HG03025 (cell line): ENCODE data around the gene HMCN1.

Experiments used
- ATAC-seq: cut with Tn5 transposase; IDR thresholded peaks from one replicate; pipeline ENCODE4 v1.9.1; 2021; ENCODE audit warnings: mild to moderate bottlenecking, moderate library complexity; ENCODE audit not compliant: unreplicated experiment, low FRiP score

HMCN1 gene

DNA sequence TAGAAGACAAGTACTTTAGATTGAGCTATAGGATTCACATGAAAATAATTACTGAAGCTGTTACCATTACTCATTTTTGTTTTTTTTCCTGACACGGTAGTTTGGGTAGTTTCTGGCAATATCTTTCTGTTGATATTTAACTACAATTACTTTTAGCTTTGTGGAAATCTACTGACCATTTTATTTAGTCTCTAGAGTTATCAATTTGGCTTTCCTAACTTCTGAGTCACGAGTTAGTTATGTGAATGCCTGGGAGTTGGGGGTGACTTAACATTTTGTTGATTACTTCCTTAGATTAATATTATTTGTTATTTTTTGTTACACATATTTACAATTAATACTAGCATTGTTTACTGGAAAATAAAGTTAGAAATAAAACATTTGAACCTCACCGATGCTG lies 160.6 kb downstream of the HMCN1 start:
- no peak for ATAC-seq

- no peak for ATAC-seq
These were observed 161.2 kb downstream of the HMCN1 start for GRCh38 chr1:185895208-185895900.

GRCh38 chr1:185896863-185897262 lies 162.7 kb downstream of the HMCN1 start:
- ATAC-seq: no peak

- no peak for ATAC-seq
These were observed 172.0 kb downstream of the HMCN1 start for GRCh38 chr1:185906186-185906585.

- no peak for ATAC-seq
These were observed 173.1 kb downstream of the HMCN1 start for GRCh38 chr1:185907246-185907645.

- no peak for ATAC-seq
These were observed 177.8 kb downstream of the HMCN1 start for GRCh38 chr1:185911978-185912377.

- ATAC-seq: no peak
These were observed 178.3 kb downstream of the HMCN1 start for GRCh38 chr1:185912504-185912903.

- no peak for ATAC-seq
These were observed 179.9 kb downstream of the HMCN1 start for GRCh38 chr1:185914089-185914488.

GRCh38 chr1:185916861-185917260 lies 182.7 kb downstream of the HMCN1 start:
- ATAC-seq: no peak

- no peak for ATAC-seq
These were observed 183.5 kb downstream of the HMCN1 start for GRCh38 chr1:185917646-185918045.

DNA sequence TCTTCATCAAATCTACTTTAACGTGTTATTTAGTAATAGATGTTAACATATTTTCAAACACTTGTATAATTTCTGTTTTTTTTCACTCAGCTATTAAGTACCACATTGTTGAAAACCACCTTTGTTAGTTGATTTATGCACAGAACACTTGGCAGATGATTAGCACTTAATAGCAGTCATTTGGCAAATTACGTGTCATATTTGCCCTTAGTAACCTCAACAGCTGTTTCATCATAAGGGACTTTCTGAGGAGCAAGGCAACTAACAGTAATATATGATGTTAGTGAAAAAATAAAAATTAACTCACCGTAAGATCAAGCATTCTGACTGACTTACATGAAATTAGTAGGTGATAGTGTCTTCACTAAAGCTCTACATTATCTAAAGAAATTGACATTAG lies 186.4 kb downstream of the HMCN1 start:
- no peak for ATAC-seq

GRCh38 chr1:185921636-185922035 lies 187.4 kb downstream of the HMCN1 start:
- ATAC-seq: no peak

- no peak for ATAC-seq
These were observed 192.4 kb downstream of the HMCN1 start for GRCh38 chr1:185926588-185926987.

DNA sequence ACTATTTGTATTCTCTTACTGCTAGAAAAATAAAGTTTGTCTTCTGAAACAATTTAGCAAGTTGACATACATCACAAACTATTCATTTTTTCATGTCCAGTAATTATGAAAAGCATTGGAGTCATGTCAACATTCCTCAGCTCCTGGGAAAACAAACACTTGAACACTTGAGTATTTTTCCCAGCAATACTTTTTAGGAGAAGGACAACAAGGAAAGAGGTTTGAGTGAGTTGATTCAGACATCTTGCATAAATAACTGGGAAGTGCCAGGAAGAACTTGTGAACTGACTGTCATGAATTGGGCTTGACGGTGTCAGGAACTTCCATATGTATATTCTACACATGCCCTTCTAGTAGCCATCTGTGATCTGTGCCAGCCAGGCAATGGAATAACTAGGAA lies 195.6 kb downstream of the HMCN1 start:
- ATAC-seq: no peak

- ATAC-seq: no peak
These were observed 197.2 kb downstream of the HMCN1 start for GRCh38 chr1:185931438-185931837.

DNA sequence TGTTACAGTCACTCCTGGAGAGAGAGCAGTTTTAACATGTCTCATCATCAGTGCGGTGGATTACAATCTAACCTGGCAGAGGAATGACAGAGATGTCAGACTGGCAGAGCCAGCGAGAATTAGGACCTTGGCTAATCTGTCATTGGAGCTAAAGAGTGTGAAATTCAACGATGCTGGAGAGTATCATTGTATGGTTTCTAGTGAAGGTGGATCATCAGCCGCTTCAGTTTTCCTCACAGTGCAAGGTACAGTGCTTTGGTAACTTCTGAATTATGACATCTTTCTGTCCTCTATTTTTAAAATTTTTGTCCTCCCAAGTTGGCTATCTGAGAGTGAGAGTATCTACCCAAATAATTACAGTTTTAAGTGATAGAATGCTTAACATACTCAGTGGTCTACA lies 199.4 kb downstream of the HMCN1 start:
- no peak for ATAC-seq

GRCh38 chr1:185934476-185935189 lies 200.4 kb downstream of the HMCN1 start:
- ATAC-seq: no peak

- no peak for ATAC-seq
These were observed 201.2 kb downstream of the HMCN1 start for GRCh38 chr1:185935360-185935759.

- no peak for ATAC-seq
These were observed 202.4 kb downstream of the HMCN1 start for GRCh38 chr1:185936641-185937040.

- no peak for ATAC-seq
These were observed 204.2 kb downstream of the HMCN1 start for GRCh38 chr1:185938396-185938795.

- ATAC-seq: no peak
These were observed 205.0 kb downstream of the HMCN1 start for GRCh38 chr1:185939142-185939541.

- no peak for ATAC-seq
These were observed 208.8 kb downstream of the HMCN1 start for GRCh38 chr1:185942961-185943360.
